OCI-M2 (cell line): ENCODE data around the gene RNF11.
A peak's percentile ranks its signal among the peaks of the same experiment; 100 is the strongest.

Source experiments
- DNase-seq: peaks from one replicate; lab custom pipeline; 2025; ENCODE audit not compliant: unreplicated experiment; lab: John Stamatoyannopoulos, UW

The RNF11 gene

GRCh38 chr1:51294566-51295184 lies 58.6 kb downstream of the RNF11 start:
- no peak for DNase-seq

GRCh38 chr1:51295926-51296325 lies 59.9 kb downstream of the RNF11 start:
- DNase-seq, result no peak

GRCh38 chr1:51296383-51297357 lies 60.6 kb downstream of the RNF11 start:
- DNase-seq, result peak; percentile 45

- no peak for DNase-seq
Observed at GRCh38 chr1:51297401-51298321, 61.6 kb downstream of the RNF11 start.

- no peak for DNase-seq
Observed at GRCh38 chr1:51298322-51298705, 62.2 kb downstream of the RNF11 start.

- no peak for DNase-seq
Observed at GRCh38 chr1:51299185-51299885, 63.3 kb downstream of the RNF11 start.

- no peak for DNase-seq
Observed at GRCh38 chr1:51299981-51300670, 64.1 kb downstream of the RNF11 start.

- no peak for DNase-seq
Observed at GRCh38 chr1:51301152-51301843, 65.2 kb downstream of the RNF11 start.

GRCh38 chr1:51301844-51302162 lies 65.7 kb downstream of the RNF11 start:
- DNase-seq, result no peak

GRCh38 chr1:51302270-51302669 lies 66.2 kb downstream of the RNF11 start:
- no peak for DNase-seq

- DNase-seq, result no peak
Observed at GRCh38 chr1:51302746-51303145, 66.7 kb downstream of the RNF11 start.

- no peak for DNase-seq
Observed at GRCh38 chr1:51303315-51303714, 67.2 kb downstream of the RNF11 start.

- DNase-seq, result no peak
Observed at GRCh38 chr1:51303751-51304251, 67.7 kb downstream of the RNF11 start.

GRCh38 chr1:51304360-51304759 lies 68.3 kb downstream of the RNF11 start:
- DNase-seq, result no peak

- DNase-seq, result no peak
Observed at GRCh38 chr1:51305371-51305823, 69.3 kb downstream of the RNF11 start.

GRCh38 chr1:51306950-51307349 lies 70.9 kb downstream of the RNF11 start:
- no peak for DNase-seq

- no peak for DNase-seq
Observed at GRCh38 chr1:51308636-51309035, 72.6 kb downstream of the RNF11 start.

GRCh38 chr1:51309291-51309690 lies 73.2 kb downstream of the RNF11 start:
- DNase-seq, result no peak

- DNase-seq, result no peak
Observed at GRCh38 chr1:51310871-51311613, 75.0 kb downstream of the RNF11 start.
